ENCODE data around the gene VPS13A.
"Not testable (repeated sequence)": the region's sequence is repeated elsewhere in the genome, so short reads cannot be mapped to it uniquely, and the experiment has no call there.

Gene VPS13A

DNA sequence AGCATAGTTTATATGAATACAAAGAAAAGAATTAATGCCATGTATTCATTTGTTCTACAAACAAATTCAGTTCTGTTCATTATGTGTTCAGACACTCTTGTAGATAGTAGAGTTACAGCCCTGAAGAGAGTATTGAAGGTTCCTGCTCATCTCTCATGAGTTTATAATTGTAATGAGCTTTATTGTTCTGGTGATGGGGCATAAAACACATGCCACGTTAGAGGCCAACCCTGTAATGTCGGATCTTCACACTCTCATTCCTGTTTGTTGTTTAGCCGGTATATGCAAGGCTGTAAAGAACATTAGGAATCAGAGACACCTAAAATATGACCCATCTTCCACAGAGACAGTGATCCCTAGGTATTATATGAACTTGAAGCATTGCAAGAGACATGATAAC is 214.5 kb downstream of the VPS13A start:
- ChIA-PET POLR2A (no interaction called here), CTCF (interaction anchor here (0.6 kb wide), 1 partner anchor 55 kb away, joined by 3 read pairs; no protein-coding TSS in a partner anchor)
- DNase-seq, result no peak
- Histone ChIP-seq H3K36me3 (ENCODE audit: control insufficient read depth in 4 of 4, insufficient read depth in 4 of 4, low read length in 3 of 4) (peaks cover 0 to 6% (median 3%) of the 10 kb centered on the region in 4 experiments), H3K4me1 (ENCODE audit: control extremely low read depth in 1 of 4, control insufficient read depth in 4 of 4, insufficient read depth in 4 of 4, low read length in 3 of 4) (no peaks in the 10 kb centered on the region), H3K9me3 (ENCODE audit: control extremely low read depth in 1 of 5, control insufficient read depth in 4 of 5, insufficient read depth in 2 of 5, low read depth in 1 of 5, low read length in 4 of 5) (peaks cover 0 to 8% (median 0%) of the 10 kb centered on the region in 5 experiments), H3K27ac (ENCODE audit: insufficient read depth in 1 of 2, low read depth in 1 of 2, low read length in 2 of 2, poor library complexity in 1 of 2, severe bottlenecking in 2 of 2) (no peak overlapping the region), H3K27me3 (replicated peaks in 2 of 5; ENCODE audit: control insufficient read depth in 4 of 5, insufficient read depth in 5 of 5, low read length in 4 of 5) (no peaks in the 10 kb centered on the region), H3K4me3 (ENCODE audit: control insufficient read depth in 1 of 7, extremely low read depth in 1 of 7, insufficient read depth in 4 of 7, low read depth in 2 of 7, low read length in 6 of 7) (no peak overlapping the region)
- no CpG with 5 or more reads among the region's 3 CpGs for whole genome bisulfite sequencing (ENCODE audit: insufficient coverage)

- whole genome bisulfite sequencing (ENCODE audit: insufficient coverage), result 100% methylated on average over 1 of the region's 7 CpGs
- Histone ChIP-seq H3K27ac (ENCODE audit: insufficient read depth in 1 of 2, low read depth in 1 of 2, low read length in 2 of 2, poor library complexity in 1 of 2, severe bottlenecking in 2 of 2) (no peak overlapping the region), H3K36me3 (ENCODE audit: control insufficient read depth in 4 of 4, insufficient read depth in 4 of 4, low read length in 3 of 4) (peaks cover 0 to 6% (median 3%) of the 10 kb centered on the region in 4 experiments), H3K9me3 (ENCODE audit: control extremely low read depth in 1 of 5, control insufficient read depth in 4 of 5, insufficient read depth in 2 of 5, low read depth in 1 of 5, low read length in 4 of 5) (peaks cover 0 to 8% (median 0%) of the 10 kb centered on the region in 5 experiments), H3K4me3 (ENCODE audit: control insufficient read depth in 1 of 7, extremely low read depth in 1 of 7, insufficient read depth in 4 of 7, low read depth in 2 of 7, low read length in 6 of 7) (no peak overlapping the region), H3K4me1 (ENCODE audit: control extremely low read depth in 1 of 4, control insufficient read depth in 4 of 4, insufficient read depth in 4 of 4, low read length in 3 of 4) (no peaks in the 10 kb centered on the region), H3K27me3 (replicated peaks in 2 of 5; ENCODE audit: control insufficient read depth in 4 of 5, insufficient read depth in 5 of 5, low read length in 4 of 5) (no peaks in the 10 kb centered on the region)
- ChIA-PET POLR2A (no interaction called here), CTCF (interaction anchor here (0.6 kb wide), 1 partner anchor 54 kb away, joined by 3 read pairs; no protein-coding TSS in a partner anchor)
- no peak for DNase-seq
Observed at GRCh38 chr9:77392328-77392727, 215.0 kb downstream of the VPS13A start.

DNA sequence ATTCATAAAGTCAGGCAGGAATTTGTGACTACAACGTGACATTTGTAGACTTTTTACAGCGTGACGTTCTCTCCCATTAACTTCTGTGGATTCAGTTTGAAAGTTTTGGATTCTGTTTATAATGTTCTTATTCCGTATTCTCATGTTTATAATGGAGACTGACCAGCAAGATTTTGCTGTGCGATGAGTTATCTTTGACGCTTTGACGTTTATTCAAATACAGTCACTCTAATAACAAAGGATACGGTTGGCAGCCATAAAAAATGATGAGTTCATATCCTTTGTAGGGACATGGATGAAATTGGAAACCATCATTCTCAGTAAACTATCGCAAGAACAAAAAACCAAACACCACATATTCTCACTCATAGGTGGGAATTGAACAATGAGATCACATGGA is 221.2 kb downstream of the VPS13A start:
- H3K27me3 ChIP-seq (replicated peaks in 2 of 5; ENCODE audit: control insufficient read depth in 4 of 5, insufficient read depth in 5 of 5, low read length in 4 of 5); H3K27ac ChIP-seq (ENCODE audit: insufficient read depth in 1 of 2, low read depth in 1 of 2, low read length in 2 of 2, poor library complexity in 1 of 2, severe bottlenecking in 2 of 2); CTCF ChIA-PET; DNase-seq; H3K4me1 ChIP-seq (ENCODE audit: control extremely low read depth in 1 of 4, control insufficient read depth in 4 of 4, insufficient read depth in 4 of 4, low read length in 3 of 4); H3K4me3 ChIP-seq (ENCODE audit: control insufficient read depth in 1 of 7, extremely low read depth in 1 of 7, insufficient read depth in 4 of 7, low read depth in 2 of 7, low read length in 6 of 7); H3K36me3 ChIP-seq (ENCODE audit: control insufficient read depth in 4 of 4, insufficient read depth in 4 of 4, low read length in 3 of 4); POLR2A ChIA-PET; H3K9me3 ChIP-seq (ENCODE audit: control extremely low read depth in 1 of 5, control insufficient read depth in 4 of 5, insufficient read depth in 2 of 5, low read depth in 1 of 5, low read length in 4 of 5): not testable (repeated sequence)
- WGBS (ENCODE audit: insufficient coverage), result 94% methylated on average over 3 of the region's 9 CpGs

DNA sequence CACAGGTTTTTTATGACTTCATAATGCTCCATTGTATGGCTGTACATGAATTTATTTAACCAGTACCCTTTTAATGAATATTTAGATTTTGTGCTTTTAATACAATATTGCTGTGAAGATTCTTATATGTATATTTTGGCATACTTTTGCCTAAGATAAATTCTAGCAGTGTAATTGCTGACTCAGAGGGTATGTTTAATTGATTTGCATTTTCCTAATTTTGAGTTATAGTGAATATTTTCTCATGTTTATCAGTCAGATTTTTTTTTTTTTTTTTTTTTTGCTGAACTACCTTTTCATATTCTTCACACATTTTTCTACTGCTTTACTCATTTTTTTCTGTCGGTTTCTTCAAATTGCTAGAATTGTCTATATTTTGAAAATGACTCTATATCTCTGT is 222.6 kb downstream of the VPS13A start:
- H3K27me3 ChIP-seq (replicated peaks in 2 of 5; ENCODE audit: control insufficient read depth in 4 of 5, insufficient read depth in 5 of 5, low read length in 4 of 5), result no peaks in the 10 kb centered on the region
- CTCF ChIA-PET, result no interaction called here
- no peaks in the 10 kb centered on the region for H3K9me3 ChIP-seq (ENCODE audit: control extremely low read depth in 1 of 5, control insufficient read depth in 4 of 5, insufficient read depth in 2 of 5, low read depth in 1 of 5, low read length in 4 of 5)
- no CpG with 5 or more reads among the region's 1 CpG for WGBS (ENCODE audit: insufficient coverage)
- no peak overlapping the region for H3K27ac ChIP-seq (ENCODE audit: insufficient read depth in 1 of 2, low read depth in 1 of 2, low read length in 2 of 2, poor library complexity in 1 of 2, severe bottlenecking in 2 of 2)
- no peak for DNase-seq
- no peak overlapping the region for H3K4me3 ChIP-seq (ENCODE audit: control insufficient read depth in 1 of 7, extremely low read depth in 1 of 7, insufficient read depth in 4 of 7, low read depth in 2 of 7, low read length in 6 of 7)
- H3K36me3 ChIP-seq (ENCODE audit: control insufficient read depth in 4 of 4, insufficient read depth in 4 of 4, low read length in 3 of 4), result peaks cover 0 to 2% (median under 1%) of the 10 kb centered on the region in 4 experiments
- POLR2A ChIA-PET, result no interaction called here
- H3K4me1 ChIP-seq (ENCODE audit: control extremely low read depth in 1 of 4, control insufficient read depth in 4 of 4, insufficient read depth in 4 of 4, low read length in 3 of 4), result no peaks in the 10 kb centered on the region

- Histone ChIP-seq H3K9me3 (ENCODE audit: control extremely low read depth in 1 of 5, control insufficient read depth in 4 of 5, insufficient read depth in 2 of 5, low read depth in 1 of 5, low read length in 4 of 5) (no peaks in the 10 kb centered on the region), H3K4me1 (ENCODE audit: control extremely low read depth in 1 of 4, control insufficient read depth in 4 of 4, insufficient read depth in 4 of 4, low read length in 3 of 4) (no peaks in the 10 kb centered on the region), H3K36me3 (ENCODE audit: control insufficient read depth in 4 of 4, insufficient read depth in 4 of 4, low read length in 3 of 4) (peaks cover 8 to 10% (median 9%) of the 10 kb centered on the region in 4 experiments), H3K27ac (ENCODE audit: insufficient read depth in 1 of 2, low read depth in 1 of 2, low read length in 2 of 2, poor library complexity in 1 of 2, severe bottlenecking in 2 of 2) (no peak overlapping the region), H3K4me3 (ENCODE audit: control insufficient read depth in 1 of 7, extremely low read depth in 1 of 7, insufficient read depth in 4 of 7, low read depth in 2 of 7, low read length in 6 of 7) (no peak overlapping the region), H3K27me3 (replicated peaks in 2 of 5; ENCODE audit: control insufficient read depth in 4 of 5, insufficient read depth in 5 of 5, low read length in 4 of 5) (no peaks in the 10 kb centered on the region)
- WGBS (ENCODE audit: insufficient coverage), result no CpG with 5 or more reads among the region's 2 CpGs
- DNase-seq, result no peak
- CTCF ChIA-PET, result no interaction called here
- POLR2A ChIA-PET, result no interaction called here
Observed at GRCh38 chr9:77402286-77402685, 225.0 kb downstream of the VPS13A start.

DNA sequence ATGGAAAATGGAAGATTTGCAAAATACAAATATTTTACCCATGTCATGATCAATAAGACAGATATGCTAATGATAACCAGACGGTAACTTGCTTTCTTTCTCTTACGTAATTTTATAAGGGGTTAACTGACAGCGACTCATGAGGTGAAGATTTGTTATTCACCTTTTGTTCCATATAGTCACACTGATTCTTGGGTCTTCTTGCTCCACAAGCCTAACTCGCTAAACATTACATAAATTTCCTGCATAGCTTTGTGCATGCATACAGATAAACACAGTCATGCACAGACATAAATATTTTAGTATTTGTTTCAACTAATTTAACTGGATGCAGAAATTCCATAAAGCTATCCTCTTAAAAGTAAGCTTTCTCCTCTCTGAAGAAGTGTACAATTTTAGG is 225.9 kb downstream of the VPS13A start:
- ChIA-PET CTCF (interaction anchor here (1.0 kb wide), 1 partner anchor 9 kb away, joined by 3 read pairs; no protein-coding TSS in a partner anchor), POLR2A (no interaction called here)
- Histone ChIP-seq H3K9me3 (ENCODE audit: control extremely low read depth in 1 of 5, control insufficient read depth in 4 of 5, insufficient read depth in 2 of 5, low read depth in 1 of 5, low read length in 4 of 5) (peaks cover 0 to 4% (median 4%) of the 10 kb centered on the region in 5 experiments), H3K27me3 (replicated peaks in 2 of 5; ENCODE audit: control insufficient read depth in 4 of 5, insufficient read depth in 5 of 5, low read length in 4 of 5) (no peaks in the 10 kb centered on the region), H3K27ac (ENCODE audit: insufficient read depth in 1 of 2, low read depth in 1 of 2, low read length in 2 of 2, poor library complexity in 1 of 2, severe bottlenecking in 2 of 2) (no peak overlapping the region), H3K4me3 (ENCODE audit: control insufficient read depth in 1 of 7, extremely low read depth in 1 of 7, insufficient read depth in 4 of 7, low read depth in 2 of 7, low read length in 6 of 7) (no peak overlapping the region), H3K36me3 (ENCODE audit: control insufficient read depth in 4 of 4, insufficient read depth in 4 of 4, low read length in 3 of 4) (peaks cover 14 to 19% (median 17%) of the 10 kb centered on the region in 4 experiments), H3K4me1 (ENCODE audit: control extremely low read depth in 1 of 4, control insufficient read depth in 4 of 4, insufficient read depth in 4 of 4, low read length in 3 of 4) (no peaks in the 10 kb centered on the region)
- WGBS (ENCODE audit: insufficient coverage), result 96% methylated on average over 3 of the region's 4 CpGs
- no peak for DNase-seq

DNA sequence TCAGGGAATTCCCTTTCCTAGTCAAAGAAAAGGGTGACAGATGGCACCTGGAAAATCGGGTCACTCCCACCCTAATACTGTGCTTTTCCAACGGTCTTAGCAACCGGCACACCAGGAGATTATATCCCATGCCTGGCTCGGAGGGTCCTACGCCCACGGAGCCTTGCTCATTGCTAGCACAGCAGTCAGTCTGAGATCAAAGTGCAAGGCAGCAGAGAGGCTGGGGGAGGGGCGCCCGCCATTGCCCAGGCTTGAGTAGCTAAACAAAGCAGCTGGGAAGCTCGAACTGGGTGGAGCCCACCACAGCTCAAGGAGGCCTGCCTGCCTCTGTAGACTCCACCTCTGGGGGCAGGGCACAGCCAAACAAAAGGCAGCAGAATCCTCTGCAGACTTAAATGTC is 231.2 kb downstream of the VPS13A start:
- H3K27ac ChIP-seq (ENCODE audit: insufficient read depth in 1 of 2, low read depth in 1 of 2, low read length in 2 of 2, poor library complexity in 1 of 2, severe bottlenecking in 2 of 2); CTCF ChIA-PET; H3K4me1 ChIP-seq (ENCODE audit: control extremely low read depth in 1 of 4, control insufficient read depth in 4 of 4, insufficient read depth in 4 of 4, low read length in 3 of 4); H3K27me3 ChIP-seq (replicated peaks in 2 of 5; ENCODE audit: control insufficient read depth in 4 of 5, insufficient read depth in 5 of 5, low read length in 4 of 5); H3K9me3 ChIP-seq (ENCODE audit: control extremely low read depth in 1 of 5, control insufficient read depth in 4 of 5, insufficient read depth in 2 of 5, low read depth in 1 of 5, low read length in 4 of 5); H3K4me3 ChIP-seq (ENCODE audit: control insufficient read depth in 1 of 7, extremely low read depth in 1 of 7, insufficient read depth in 4 of 7, low read depth in 2 of 7, low read length in 6 of 7); DNase-seq; POLR2A ChIA-PET: not testable (repeated sequence)
- WGBS (ENCODE audit: insufficient coverage), result 93% methylated on average over 3 of the region's 9 CpGs
- H3K36me3 ChIP-seq (ENCODE audit: control insufficient read depth in 4 of 4, insufficient read depth in 4 of 4, low read length in 3 of 4), result peaks cover 14 to 23% (median 15%) of the 10 kb centered on the region in 4 experiments

All from common myeloid progenitor, CD34-positive (primary cell).